HG03565 (cell line): Measurements from ENCODE around the gene RBKS.

Experiments
- ATAC-seq: cut with Tn5 transposase; IDR thresholded peaks from one replicate; pipeline ENCODE4 v1.9.1; 2021; ENCODE audit warnings: mild to moderate bottlenecking, moderate library complexity; ENCODE audit not compliant: unreplicated experiment

RBKS gene

DNA sequence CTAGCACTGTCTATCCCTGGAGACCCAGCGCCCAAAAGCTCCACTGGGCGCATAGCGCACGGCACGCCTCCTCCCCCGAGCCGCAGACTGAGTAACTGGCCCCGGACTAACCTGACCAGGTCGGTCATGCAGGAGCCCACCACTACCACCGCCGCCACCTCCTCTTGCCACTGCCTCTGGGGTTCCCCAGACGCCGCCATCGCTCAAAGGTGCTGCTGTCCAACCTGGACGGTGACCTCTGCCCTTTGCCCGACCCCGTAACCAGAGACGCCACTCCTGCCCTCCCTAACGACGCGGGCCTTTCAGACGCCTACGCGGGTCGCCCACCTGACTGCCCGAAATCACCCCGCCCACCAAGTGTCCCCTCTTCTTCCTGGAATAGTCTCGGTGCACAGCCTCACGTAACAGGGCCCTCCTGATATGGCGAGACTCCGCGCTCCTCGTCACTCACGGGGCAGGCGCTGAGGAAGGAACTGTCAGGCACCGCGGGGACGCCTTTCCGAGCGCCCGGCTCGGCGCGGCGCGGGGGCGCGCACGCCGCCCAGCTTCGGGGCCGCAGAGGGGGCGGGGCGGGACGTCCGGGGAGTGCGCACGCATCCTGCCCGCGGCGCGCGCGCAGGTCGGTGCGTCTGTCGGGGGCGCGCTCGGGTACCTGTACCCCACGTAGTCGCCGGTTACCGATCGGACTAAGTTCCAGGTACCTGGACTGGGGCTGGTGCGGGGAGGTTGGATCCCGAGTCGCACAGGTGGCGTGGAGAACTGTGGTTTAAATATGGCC lies at the start of gene RBKS, which contains the start of gene BABAM2:
TSS of gene RBKS (minus strand) at position 242 of the 778 bp plus-strand sequence. CDS start at position 200, 42 bp downstream.
TSS of gene BABAM2 (plus strand) at position 584 of the 778 bp plus-strand sequence. CDS start 3,828 bp downstream, outside the sequence.
- ATAC-seq, result peak; percentile 61

DNA sequence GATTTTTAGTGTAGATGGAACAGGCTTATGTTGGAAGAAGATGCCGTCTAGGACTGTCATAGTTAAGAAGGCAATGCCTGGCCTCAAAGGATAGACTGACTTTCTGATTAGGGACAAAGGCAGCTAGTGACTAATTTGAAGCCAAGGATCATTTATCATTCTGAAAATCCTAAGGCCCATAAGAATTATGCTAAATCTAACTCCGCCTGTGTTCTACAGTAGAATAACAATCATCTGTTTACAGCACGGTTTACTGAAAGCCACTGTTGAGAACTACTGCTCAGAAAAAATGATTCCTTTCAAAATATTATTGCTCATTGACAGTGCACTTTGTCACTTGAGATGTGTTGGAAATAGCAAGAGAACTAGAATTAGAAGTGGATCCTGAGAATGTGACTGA lies 44.8 kb upstream of the RBKS start:
- ATAC-seq, result no peak

DNA sequence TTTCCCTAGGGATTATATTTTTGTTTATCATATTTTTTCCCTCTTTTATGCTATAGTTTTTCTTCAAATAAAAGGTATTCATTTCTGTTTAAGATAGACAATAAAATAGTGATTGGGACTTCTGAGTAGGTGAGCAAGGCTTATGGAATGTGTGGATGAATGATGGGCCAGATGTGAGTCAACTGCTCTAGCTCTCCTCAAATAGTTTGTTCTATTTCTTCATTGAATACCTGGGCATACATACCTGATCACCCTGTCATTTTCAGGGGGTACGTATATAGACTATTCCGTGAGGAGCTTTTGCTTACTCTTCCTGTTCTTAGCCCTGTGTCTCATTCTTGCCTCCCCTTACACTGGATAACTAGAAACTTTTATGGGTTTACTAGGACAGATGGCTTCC lies 42.2 kb upstream of the RBKS start:
- no peak for ATAC-seq

DNA sequence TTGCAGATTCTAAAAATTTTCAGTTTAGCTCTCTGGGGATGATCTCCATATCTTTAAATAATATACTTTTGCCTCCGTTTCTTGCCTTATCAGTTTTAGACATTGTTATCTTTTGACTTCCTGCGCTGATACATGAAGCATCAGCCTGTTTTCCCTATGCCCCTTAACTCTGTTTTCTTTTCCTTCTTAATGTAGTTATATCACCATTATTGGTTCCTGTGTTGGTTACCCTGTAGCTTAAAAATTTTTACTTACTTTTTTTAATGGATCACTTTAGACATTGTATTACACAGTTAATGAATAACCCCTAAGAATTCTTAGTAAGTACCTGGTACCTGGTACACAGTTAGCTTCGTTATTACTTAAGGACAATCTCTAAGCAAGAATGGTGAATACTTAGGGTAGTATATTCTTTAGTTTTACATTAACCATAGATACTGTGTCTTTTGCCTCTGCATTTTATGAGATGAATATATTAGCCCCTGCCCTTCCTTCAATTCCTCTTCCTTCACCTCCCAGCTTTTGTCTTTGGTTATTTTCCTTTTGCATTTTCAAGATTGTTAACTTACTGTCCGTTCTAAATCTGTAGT lies 41.3 kb upstream of the RBKS start:
- ATAC-seq, result no peak

DNA sequence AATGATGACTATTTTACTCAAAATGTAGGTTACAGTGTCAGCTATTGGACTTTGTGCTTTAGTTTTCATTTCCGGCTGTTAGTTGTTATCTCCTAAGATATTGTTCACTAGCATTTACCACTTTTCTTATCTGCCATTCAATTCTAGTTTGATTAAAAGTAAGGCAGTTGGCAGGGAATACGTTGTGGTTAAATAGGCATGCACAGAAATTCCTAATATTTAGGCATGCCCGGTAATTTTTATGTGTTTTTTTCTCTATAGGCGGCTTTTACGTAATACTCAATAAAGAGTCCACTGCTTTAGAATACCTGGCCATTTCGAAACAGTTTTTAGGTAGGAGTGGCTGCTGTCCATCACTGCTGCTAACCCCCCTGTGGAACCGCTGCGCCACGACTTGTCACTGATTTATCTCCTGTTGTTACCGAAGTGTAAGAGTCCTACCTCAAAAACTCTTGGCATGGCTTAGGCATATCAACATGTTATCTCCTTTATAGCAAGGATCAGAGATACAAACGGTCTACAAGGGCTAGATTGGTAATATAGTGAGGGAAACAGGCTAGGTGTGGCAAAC lies 39.8 kb upstream of the RBKS start:
- ATAC-seq, result no peak

DNA sequence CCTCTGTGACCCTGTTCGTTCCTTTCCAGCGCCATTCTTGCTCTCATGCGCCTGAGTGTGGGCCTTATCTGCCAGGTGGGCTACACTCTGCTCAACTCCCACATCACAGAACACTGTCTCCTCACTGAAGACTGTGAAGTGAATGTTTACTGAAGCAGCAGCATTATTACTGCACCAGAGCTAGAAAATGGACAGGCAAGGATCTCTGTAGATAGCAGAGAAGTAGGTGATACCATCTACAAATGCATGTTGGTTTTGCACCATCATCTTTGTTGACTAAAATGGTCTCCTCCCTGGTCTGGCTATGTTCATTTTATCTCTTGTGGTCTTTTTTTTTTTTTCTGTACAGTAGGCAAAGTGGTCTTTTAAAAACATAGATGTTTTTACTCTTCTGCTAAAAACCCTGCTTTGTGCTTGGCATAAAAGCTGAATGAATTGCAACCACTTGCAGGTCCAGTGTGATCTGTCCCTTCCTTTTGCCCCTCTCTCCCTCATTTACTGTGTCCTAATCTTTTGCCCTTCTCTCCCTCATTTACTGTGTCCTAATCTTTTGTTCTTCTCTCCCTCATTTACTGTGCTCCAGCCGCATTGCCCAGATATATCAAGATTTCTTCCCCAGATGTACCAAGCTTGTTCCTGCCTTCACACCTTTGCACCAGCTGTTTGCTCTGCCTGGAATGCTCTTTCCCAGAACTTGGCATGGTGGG lies 35.7 kb upstream of the RBKS start:
- ATAC-seq, result no peak

DNA sequence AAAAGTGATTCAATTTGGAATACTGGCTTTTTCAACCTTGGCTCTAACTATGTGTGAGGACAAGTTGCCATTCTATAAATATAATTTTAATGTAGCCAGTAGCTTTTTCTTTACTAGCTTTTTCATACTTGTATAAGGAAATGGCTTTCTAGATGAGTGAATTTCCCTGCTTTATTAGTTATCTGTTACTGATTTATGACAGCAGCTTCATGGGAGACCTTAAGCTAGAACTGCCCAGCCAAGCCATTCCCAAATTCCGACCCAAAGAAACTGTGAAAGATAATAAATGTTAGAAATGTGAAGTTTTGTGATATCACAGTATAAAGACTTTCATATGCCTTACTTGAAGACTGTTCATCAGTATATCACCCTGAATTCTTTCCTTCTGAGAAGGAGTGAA lies 32.7 kb upstream of the RBKS start:
- ATAC-seq, result no peak

DNA sequence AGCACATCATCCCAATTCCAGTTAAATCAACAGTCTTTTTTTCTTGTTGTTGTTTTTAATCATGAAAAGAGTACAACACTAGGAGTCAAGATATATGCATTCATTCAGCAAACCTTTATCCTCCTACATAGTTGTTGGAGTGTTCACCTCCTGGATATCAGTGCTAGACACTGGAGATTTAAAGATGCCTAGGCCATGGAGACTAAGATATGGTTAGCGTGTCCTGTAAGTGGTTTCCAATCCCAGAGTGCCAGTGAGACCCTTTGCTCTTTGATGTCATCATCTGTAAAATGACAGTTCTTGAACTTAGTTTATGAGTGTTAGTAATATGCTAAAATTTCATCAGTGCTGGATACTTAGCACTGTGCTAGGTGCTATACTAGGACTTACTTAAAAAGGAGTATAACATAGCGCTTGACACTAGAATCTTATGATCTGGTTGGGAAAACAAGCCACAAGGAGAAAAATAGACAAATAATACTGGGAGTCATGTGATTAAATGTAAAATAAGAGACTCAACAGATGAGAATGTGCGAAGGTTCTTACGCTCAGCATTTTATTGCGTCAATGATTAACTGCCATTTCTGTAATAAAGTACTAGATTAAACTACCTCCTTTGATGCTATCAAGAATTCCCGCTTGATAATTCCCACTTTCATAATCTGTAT lies 31.8 kb upstream of the RBKS start:
- no peak for ATAC-seq

DNA sequence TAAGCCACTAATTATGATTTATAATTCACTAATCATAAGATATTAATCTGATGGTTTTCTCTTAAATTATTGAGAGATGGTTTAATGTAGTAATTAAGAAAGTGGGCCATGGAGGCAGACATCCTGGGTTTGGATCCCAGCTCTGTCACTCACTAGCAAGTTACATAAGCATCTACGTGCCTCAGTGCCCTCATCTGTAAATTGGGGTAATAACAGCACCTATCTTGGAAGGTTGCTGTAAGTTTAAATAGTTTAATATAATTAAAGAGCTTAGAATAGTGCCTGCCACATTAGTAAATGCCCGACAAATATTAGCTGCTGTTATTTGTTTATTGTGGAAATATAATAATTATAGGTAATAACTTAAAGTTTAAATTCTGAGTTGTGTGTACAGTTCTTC lies 31.2 kb upstream of the RBKS start:
- ATAC-seq, result no peak

DNA sequence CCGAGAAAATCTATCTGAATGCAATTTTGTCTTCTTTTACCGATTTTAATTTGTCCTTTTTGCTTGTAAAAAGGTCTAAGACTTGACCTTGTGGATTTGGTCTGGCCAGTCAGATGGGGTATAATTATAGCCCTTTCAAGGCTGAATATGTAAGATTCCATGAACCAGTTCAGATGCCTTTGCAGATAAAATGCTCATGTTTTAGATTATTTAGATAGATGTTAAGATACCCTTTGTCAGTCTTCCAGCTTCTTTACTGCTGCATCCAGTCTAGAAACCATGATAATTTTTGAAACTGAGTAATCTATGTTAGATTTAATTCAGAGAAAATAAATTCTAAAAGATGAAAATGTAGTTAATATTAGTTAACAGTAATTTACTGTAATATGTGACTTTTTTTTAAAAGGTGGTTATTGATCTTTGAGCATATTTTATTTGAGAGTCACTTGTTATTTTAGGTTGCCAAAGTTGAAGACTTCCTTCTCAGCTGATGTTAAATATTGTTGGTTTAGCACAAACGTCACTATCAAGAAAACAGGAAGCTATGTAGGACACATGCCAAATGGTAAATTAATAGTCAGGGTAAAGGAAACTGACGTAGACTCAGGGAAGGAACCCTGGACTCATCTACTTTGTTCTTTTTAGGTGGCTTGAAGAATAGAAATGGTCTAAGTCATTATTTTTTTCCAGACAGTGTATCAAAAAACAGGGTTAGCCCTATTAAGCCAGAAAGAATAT lies 30.1 kb upstream of the RBKS start:
- no peak for ATAC-seq

DNA sequence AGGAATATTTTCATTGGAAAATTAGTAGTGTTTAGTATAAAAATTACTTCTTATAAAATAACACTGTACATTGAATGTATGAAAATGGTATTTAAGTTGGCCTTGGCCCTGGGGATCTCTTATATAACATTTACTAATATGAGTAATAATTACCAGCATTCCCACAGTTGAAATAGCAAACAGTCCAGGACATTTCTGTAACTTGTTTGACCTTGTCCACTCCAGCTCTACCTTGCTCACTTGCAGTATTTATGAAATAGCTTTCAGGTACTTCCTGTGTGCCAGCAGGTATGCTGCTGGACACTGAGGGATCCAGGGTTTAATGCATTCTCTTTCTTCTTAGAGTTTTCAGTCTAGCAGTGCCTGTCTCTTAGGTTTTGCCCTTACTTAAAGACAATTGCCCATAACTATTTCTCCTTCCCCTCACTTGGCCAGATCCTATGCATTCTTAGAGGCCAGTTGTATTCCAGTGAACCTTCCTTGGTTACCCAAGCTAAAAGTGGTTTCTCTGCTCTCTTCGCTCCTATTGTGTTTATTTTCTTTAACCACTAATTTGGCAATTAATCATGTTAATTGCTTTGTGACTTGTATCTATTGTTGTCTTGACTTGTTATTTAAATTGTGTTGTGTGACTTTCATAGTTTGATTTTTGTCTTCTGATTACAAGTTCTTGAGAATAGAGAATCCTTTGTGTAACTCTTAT lies 26.3 kb upstream of the RBKS start:
- ATAC-seq, result no peak

DNA sequence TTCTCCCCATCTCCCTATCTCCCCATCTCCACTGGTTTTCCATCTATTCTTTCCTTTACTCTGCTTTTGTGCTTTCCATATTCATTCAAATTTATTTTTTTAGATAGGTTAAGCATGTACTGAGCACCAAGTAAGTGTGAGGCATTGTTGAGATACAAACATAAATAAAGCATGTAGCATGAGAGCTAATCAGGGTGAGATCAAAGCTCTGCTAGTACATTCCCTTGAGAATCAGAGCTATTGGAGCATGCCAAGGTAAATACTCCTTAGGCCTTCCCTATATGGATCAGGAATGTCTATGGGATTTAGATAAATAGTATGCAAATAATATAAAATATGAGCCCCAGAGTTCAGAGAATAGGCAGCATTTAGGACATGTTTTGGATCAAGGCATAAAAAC lies 25.7 kb upstream of the RBKS start:
- no peak for ATAC-seq

DNA sequence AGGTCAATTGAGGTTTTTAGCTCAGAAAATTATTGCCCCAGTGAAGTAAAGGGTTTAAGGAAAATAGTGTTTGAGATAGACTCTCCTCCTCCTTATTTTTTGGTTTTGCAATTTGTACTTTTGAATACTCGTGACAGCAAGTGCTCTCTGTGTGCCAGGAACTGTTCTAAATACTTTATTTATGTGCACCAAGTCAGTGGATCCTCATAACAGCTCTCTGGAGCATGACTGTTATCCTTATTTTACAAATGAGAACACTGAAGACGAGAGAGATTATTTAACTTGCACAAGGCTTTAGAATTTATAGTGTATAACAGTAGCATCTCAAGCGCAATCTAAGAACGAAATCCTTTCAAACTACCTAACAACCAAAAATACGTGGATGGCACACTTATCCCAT lies 25.0 kb upstream of the RBKS start:
- no peak for ATAC-seq

DNA sequence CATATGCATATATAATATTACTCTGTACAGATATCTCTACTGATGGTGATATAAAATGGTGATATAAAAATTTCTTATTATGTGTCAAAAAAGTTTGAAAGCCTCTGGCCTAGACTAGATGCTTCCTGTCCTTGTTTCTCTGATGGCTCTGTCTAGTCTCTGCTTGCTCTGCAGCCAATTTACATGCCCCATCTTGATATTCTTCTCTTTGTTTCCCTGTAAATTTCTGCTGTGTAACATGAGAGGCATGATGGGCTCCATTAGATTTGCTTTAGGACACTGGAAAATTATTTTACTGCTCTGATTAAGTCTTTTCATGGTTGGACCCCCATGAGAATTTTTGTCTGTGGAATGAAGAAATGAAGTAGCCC lies 24.6 kb upstream of the RBKS start:
- no peak for ATAC-seq

DNA sequence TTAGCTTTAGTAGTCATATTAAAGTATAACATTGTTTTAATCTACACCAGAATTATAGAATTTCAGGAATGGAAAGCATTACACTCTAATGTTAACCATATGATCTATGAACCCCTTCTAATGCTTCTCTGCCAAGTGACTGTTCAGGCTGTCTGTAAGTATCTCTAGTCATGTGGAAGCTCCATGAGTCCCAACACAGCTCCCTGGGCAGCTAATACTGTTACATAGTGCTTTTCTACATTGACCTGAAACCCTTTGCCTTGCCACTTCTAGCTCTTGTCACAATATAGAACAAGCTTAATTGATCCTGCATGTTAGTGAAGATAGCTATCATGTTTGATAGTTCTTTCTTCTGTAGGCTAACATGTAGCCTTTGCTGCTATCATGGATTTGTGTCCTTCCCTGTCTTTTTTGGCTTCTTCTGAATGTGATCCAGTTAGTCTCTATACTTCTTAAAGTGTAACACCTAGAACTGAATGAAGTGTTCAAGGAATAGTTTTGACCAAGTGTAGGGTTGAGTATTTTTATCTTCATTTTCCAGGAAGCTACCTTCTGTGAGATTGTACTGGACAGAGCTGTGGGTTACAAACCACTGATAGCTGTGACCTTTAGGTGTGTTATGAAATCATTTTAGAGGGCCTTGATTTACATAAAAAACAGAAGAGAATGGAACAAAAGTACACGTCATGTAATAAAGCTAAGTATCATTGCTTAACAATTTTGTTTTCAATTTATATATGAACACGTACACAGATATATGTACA lies 24.0 kb upstream of the RBKS start:
- ATAC-seq, result no peak

DNA sequence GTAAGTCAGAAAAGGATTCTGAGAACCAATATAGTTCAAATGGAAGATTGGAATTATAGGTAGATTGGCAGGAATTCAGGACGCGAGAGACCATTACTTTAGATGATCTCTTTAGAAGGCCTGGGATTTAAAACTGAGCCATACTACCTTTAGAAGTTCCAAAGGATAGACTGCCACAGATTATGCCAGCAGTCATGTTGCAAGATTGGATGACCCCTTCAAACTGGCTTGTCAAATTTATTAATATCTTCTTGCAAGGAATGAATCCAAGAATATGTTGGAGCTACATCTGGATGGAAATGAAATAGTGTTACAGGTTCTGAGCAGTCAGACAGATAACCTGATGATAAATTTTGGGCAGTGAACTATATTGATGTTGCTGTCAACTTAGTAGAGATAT lies 22.3 kb upstream of the RBKS start:
- no peak for ATAC-seq

DNA sequence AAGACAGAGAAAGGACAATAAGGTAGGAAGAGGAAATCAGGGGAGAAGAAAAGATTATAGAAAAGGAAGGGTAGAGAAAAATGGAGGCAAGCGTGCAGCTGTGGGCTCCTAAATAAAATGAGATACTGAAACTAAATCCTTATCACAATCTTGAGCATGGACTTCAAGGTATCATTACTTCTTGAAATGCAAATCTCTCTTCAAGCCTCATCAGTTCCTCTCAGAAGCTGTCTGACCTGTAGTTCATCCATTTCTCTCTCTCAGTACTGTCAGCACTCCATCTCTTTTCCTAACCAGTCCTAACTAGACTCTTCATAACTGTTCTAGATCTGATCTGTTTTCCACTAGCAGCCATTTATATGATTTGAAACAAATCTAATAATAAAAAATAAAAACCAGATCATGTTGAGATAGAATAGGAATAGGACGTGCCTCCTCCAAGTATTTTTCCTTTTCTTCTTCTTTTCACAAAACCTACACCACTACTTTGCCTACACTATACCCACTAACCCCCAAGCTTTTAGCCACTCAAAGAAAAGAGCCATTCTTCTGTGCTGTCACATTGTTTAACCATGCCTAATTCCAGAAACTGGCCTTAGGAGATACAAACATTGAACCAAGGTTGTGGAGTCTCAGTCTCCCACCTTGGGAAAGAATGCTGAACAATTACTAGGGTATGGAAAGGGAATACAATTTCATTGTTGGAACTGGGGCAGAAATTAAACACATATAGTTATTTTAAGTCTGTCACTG lies 21.4 kb upstream of the RBKS start:
- ATAC-seq, result no peak

DNA sequence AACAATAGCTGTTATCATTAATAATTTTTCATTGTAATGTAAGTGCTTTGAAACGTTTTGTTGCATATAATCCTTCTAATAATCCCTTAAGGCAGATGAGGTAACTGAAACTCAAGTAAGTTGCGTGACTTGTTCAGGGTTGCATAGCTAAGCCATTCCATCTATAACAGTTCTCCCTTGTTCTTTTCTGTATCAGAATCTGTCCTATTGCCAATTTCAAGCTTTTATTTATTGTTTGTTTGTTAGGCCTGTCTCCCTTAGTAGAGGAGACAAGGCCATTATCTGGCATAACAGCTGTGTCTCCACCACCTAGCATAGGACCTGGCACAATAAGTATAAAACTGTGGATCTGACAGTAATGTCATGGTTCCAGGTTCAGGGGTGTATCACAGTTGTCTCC lies 19.7 kb upstream of the RBKS start:
- no peak for ATAC-seq
